Fibroblast of the conjunctiva (primary cell): ENCODE results near the gene ASCL4.
A peak's percentile ranks its signal among the peaks of the same experiment; 100 is the strongest.
"Not testable (repeated sequence)": the region's sequence is repeated elsewhere in the genome, so short reads cannot be mapped to it uniquely, and the experiment has no call there.

Experiments
- DNase-seq: peaks from one replicate; pipeline ENCODE4 v3.0.0-alpha.2; 2010; ENCODE audit warnings: low read depth

ASCL4 gene

GRCh38 chr12:107774349-107775029 is at the start of gene ASCL4:
TSS of gene ASCL4 (plus strand) at chr12:107774704. CDS start at chr12:107775219, 515 bp downstream.
- no peak for DNase-seq

- not testable (repeated sequence) for DNase-seq
Observed at GRCh38 chr12:107727327-107727726, 47.2 kb upstream of the ASCL4 start.

GRCh38 chr12:107727742-107728141 is 46.8 kb upstream of the ASCL4 start:
- DNase-seq = not testable (repeated sequence)

GRCh38 chr12:107730618-107731341 is 43.7 kb upstream of the ASCL4 start:
- DNase-seq = no peak

GRCh38 chr12:107731366-107731765 is 43.1 kb upstream of the ASCL4 start:
- no peak for DNase-seq

GRCh38 chr12:107732365-107732764 is 42.1 kb upstream of the ASCL4 start:
- DNase-seq = no peak

GRCh38 chr12:107734139-107734538 is 40.4 kb upstream of the ASCL4 start:
- no peak for DNase-seq

- no peak for DNase-seq
Observed at GRCh38 chr12:107735763-107736162, 38.7 kb upstream of the ASCL4 start.

- DNase-seq = no peak
Observed at GRCh38 chr12:107736914-107737313, 37.6 kb upstream of the ASCL4 start.

- peak; percentile 24 for DNase-seq
Observed at GRCh38 chr12:107748472-107748871, 26.0 kb upstream of the ASCL4 start.

GRCh38 chr12:107749083-107749482 is 25.4 kb upstream of the ASCL4 start:
- DNase-seq = no peak

- DNase-seq = peak; percentile 61
Observed at GRCh38 chr12:107759410-107759809, 15.1 kb upstream of the ASCL4 start.

- no peak for DNase-seq
Observed at GRCh38 chr12:107760207-107760808, 14.2 kb upstream of the ASCL4 start.

- peak; percentile 90 for DNase-seq
Observed at GRCh38 chr12:107760809-107761501, 13.5 kb upstream of the ASCL4 start, which contains the start of gene PRDM4. TSS of gene PRDM4 (minus strand) at chr12:107761137. CDS start at chr12:107760515, 622 bp downstream.

- DNase-seq = no peak
Observed at GRCh38 chr12:107761502-107761904, 13.0 kb upstream of the ASCL4 start.

- no peak for DNase-seq
Observed at GRCh38 chr12:107762874-107763273, 11.6 kb upstream of the ASCL4 start.

- no peak for DNase-seq
Observed at GRCh38 chr12:107764626-107765025, 9.9 kb upstream of the ASCL4 start.

GRCh38 chr12:107765316-107765715 is 9.2 kb upstream of the ASCL4 start:
- no peak for DNase-seq

- DNase-seq = no peak
Observed at GRCh38 chr12:107767466-107767865, 7.0 kb upstream of the ASCL4 start.

- no peak for DNase-seq
Observed at GRCh38 chr12:107775093-107775721, 703 bp downstream of the ASCL4 start.

- no peak for DNase-seq
Observed at GRCh38 chr12:107776171-107776570, 1.7 kb downstream of the ASCL4 start.
